Measurements from ENCODE around the gene CDC42BPB.

GRCh38 chr14:103101963-103102688 lies 44.8 kb upstream of the CDC42BPB start:
- TF ChIP-seq EZH2 (IDR thresholded peaks at IDR 0.05; ENCODE audit: borderline replicate concordance, low read depth, low read length, severe bottlenecking): no peak
- no peak for TF ChIP-seq CTCF (IDR thresholded peaks at IDR 0.05; ENCODE audit: borderline replicate concordance, extremely low read depth, low read length, poor library complexity, severe bottlenecking)

Data from DND-41 (cell line).